Amniotic epithelial cell (primary cell): ENCODE measurements around the gene ADNP2.
A peak's percentile ranks its signal among the peaks of the same experiment; 100 is the strongest.
"Not testable (repeated sequence)": the region's sequence is repeated elsewhere in the genome, so short reads cannot be mapped to it uniquely, and the experiment has no call there.

Experiments used
- DNase-seq: peaks from one replicate; pipeline ENCODE4 v3.0.0-alpha.2; 2010; ENCODE audit warnings: low read depth

Gene ADNP2

DNA sequence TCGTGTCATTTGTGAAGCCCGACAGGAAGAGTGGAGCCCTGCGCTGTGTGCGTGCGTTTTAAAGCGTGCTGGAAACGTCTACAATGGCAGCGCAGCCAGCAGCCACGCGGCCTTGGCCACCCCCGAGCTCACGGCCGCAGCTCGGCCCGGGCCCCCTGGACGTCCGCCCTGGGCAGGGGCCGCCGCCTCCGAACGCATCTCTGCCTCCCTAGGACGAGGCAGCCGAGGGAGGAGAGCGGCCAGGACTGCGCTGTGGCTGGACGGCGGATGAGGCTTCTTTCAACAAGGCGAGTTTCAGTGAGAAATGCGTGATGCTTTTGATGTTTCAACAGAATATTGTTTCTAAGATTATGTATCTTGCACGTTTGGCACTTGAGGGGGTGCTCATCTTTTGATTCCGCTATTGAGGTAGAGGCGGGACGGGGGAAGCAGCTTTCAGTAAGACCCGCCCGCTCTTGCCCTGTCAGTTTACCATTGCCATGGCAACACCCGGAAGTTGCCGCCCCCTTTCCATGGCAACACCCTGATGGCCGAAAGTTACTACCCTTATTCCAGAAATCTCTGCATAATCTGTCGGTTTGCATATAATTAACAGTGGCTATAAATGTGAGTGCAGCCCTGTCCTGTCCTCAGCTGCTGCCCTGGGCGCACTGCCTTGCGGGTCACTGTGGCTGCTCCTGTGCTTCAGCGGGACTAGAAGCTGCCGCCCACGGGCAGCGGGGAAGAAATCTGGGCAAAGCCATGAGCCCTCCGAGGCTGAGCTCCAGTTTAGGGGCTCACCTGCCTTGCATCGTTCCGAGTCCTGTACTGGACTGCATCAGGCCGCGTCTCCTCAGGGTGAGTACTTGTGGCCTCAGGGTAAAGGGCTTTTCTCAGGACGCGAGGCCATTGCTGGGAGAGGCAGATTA is 38.6 kb downstream of the ADNP2 start:
- peak; percentile 63 for DNase-seq

DNA sequence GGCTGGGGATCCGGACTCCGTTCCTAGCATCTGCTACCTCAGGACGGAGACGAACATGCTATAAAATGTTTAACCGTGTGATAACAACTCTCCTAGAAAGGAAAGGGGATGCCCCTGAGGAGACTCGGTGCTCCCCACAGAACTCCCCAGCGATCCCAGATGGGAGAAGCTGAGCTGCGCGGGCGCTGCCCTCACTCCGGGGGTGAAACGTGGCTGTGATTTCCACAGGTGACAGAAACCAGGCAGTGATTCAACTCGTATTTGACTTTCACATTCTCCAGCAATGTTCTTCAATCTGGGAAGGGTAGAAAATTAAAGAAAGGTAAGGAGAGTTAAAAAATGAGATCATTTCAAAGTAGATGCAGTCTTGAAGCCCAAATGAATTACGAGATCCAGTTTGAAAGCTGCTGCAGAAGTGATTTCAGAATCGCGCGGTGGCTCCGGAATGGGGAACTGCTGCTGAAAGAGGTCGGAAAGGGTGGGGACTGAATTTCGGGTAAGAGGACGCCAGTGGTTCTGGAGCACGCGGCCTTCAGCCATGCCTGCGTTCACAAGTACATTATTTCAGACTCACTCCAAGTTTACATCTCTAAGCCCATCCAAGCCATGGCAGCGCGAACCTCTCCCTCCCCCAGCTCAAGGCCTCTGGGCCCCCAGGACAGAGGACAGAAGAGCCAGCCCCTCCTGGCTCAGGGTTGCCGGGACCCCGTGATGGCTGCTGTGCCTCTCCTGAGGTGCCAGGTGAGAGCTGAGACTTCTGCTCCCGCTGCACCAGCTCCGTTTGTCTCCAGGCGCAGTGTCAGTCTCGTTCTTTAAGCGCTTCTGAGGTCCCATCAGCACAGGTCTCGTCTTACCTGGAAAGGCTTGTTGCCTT is 39.5 kb downstream of the ADNP2 start:
- no peak for DNase-seq

DNA sequence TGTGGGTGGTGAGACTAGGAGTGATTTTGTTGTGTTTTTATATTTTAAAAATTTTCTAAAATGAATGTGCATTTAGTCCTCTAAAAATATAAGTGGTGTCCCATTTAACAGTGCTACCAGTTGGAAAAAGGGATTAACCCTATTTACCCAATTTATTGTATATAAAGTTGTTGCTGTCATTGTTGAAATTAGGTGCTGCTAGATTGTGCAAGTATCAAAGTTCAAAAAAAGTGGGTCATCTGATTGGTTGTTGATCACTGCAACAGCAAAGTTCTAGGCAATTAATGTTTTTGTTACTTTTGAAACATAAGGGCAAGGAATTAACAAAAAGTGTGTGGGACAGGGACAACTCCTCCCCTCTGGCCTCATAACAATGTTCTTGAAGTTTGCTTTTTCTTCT is 40.6 kb downstream of the ADNP2 start:
- DNase-seq = no peak

DNA sequence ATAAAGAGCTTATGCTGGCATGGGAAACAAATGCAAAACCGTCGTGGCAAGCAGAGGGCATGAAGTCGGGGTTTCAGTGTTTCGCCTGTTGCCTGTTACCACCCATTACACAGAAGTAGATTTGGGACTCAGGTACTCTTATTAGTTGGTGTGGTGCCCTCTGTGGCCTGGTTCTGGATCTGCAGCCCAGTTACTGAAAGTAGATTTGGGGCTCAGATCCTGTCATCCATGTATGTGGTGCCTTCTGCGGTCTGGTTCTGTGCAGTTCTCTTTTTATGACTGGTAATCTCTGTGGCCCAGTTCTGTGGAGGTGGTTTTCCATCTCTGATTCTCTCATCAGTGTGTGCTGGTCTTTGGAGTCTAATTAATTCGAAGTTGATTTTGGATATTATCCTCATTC is 45.2 kb downstream of the ADNP2 start:
- DNase-seq = peak; percentile 22

DNA sequence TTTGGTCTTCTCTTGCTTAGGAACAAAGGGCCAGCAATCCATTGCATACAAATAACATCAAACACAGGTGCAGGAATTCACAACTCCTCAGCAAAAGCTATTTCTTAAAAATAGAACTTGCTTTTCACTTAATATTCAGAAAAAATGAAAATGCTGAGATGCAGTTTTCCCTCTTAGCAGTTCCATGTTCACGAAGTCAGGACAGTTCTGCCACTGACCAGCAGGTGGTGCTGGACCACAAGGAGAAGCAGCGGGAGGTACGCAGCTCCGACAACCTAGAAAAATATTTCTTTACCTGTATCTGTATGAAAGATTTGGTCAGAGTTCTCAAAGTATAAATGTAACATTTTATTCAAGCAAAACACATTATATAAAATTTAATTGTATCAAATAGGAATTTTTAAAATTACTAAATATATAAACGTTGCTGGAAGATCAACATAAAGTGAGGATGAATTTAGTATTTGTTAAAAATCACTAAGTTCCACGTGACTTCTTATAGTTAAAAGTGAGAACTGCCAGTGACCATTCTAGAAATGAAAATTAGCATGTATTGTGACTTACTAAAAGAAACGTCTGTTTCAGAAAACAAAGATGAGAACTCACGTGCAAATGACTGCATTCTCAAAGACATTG is 48.8 kb downstream of the ADNP2 start:
- peak; percentile 68 for DNase-seq

DNA sequence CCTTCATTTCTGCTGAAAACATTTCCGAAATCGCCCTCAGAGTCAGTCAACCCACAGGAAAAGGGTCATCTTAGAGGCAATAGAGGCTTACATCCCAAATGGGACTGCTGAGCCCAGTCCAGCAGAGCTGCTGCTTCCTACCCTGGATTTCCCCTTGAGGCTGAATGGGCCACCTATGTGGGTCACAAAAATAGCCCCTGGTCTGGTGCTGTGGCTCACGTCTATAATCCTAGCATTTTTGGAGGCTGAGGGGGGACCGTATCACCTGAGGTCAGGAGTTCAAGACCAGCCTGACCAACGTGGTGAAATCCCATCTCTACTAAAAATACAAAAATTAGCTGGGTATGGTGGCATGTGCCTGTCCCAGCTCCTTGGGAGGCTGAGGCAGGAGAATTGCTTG is 49.3 kb downstream of the ADNP2 start:
- DNase-seq = no peak

DNA sequence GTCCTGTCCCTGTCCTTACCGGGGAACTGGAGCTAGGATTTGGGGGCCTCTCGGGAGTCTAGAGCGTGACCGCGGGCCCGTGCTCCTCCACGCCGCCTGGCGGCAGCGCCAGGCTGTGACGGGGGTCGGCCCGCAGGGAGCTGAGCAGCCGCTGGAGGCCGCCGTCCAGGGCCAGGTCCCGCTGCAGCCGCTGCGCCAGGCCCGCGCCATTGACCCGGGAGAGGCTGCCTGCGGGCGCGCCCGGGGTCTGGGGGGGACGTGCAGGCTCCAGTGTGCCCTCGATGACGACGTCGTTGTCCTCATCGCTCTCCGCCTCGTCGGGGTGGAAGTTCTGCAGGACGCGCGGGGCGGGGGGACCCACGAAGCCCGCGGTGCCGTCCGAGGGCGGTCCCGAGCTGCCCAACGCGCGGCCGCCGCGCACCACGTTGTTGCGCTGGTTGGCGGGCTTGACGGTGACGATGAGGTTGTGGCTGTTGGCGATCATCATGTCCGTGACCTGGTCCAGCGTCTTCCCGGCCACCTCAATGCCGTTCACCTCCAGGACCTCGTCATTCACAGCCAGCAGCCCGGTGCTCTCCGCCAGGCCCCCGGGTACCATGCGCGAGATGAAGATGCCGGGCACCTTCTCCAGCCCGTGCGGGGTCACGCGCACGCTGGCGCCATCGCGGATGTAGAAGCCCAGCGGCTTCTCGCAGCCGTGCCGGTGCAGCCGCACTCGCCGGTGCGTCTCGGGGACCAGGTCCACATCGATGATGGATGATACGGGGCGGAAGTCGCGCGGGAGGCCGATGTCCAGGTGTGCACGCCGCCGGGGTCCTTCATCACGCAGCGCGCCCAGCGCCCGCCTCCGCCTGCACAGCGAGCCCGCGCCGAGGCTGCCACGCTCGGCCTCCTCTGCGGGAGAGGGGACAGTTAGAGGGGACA is 50.9 kb downstream of the ADNP2 start:
- no peak for DNase-seq

DNA sequence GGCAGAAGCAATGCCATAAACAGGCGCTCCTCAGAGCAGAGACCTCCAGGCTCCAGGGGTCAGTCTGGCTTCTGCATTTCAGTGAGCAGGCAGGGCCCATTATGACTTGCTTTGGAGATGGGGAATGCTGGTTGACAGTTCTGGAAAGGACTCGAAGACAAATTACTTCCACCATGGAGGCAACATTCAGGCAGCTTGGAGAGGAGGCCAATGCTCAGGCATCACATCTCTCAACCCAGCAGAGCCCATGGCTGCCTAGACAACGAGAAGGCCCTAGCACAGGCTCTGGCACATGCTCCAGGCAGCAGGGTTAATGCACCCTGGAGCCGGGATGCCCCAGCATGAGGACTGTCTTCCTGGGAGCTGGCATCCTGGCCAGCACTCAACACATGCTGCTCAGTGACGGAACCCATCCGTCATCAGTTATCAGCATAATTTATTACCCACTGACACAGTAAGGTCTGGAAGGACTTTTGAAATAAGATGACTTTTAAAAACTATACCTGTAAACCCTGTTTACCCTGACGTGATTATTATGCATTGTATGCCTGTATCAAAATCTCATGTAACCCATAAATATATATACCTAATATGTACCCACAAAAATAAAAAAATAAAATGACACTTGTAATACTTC is 52.8 kb downstream of the ADNP2 start:
- no peak for DNase-seq

DNA sequence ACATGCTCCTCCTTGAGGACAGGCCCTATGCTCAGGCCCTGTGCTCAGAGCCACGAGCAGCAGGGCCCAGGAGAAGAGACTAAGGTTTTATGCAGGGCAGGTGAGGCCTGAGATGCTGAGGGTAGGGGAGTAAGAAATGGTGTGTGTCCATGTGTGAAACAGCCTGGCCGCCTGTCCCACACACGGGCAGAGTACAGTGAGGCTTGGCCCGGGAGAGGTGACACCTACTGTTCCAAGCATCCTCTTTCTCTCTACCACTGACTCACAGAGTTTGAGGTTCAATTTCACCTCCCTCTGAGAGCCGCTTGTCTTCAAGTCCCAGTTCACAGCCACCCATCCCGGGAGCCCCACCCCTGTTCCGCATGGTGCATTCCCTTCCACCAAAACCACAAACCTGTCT is 54.1 kb downstream of the ADNP2 start:
- DNase-seq = no peak

DNA sequence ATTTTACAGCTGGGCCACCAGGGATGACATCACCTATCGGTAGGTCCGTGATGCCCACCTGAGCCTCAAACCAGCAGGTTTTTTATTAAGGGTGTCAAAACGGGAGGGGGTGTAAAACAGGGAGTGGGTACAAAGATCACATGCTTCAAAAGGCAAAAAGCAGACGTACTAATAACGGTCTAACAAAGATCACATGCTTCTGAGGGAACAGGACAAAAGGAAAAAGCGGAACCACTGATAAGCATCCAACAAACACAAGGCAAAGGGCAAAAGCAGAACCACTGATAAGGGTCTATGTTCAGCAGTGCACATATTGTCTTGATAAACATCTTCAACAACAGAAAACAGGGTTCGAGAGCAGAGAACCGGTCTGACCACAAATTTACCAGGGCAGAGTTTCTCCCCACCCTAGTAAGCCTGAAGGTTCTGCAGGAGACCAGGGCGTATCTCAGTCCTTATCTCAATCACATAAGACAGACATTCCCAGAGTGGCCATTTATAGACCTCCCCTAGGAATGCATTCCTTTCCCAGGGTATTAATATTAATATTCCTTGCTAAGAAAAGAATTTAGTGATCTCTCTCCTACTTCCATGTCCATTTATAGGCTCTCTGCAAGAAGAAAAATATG is 55.8 kb downstream of the ADNP2 start:
- DNase-seq = not testable (repeated sequence)

DNA sequence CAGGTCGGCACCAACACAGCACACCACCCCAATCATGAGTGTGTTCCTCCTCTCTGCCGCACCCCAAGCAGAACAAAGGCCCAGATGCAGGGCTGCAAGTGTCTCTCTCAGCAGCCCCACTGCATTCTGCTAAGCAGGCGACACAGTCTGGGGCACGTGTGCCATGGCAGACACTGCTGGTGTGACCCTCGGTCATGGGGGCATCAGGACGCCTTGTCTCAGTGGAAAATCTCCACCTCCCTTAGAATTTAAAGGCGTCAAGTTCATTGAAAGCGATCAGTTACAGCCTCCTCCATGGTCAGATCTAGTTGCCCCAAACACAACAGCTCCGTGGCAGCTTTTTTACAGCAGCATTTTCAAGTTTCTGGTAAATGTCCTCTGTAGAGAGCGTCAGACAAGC is 57.2 kb downstream of the ADNP2 start:
- no peak for DNase-seq

DNA sequence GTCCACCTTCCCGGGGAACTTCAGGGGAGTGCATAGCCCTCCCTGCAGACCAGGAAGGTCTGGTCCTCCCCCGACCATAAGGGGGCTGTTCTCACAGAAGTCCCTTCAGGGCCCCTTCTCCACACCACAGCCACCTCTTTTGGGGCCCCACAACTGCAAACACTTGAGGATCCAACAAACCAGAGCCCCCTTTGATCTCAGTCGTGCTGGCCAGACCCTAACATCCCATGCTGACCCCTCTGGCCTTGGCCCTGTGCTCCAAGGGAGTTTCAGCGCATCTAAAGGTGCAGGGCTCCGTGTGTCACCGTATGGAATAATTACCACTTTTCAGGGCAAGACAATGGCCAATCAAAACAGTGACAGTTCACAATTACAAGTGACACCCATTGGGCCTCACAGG is 57.7 kb downstream of the ADNP2 start:
- DNase-seq = no peak

DNA sequence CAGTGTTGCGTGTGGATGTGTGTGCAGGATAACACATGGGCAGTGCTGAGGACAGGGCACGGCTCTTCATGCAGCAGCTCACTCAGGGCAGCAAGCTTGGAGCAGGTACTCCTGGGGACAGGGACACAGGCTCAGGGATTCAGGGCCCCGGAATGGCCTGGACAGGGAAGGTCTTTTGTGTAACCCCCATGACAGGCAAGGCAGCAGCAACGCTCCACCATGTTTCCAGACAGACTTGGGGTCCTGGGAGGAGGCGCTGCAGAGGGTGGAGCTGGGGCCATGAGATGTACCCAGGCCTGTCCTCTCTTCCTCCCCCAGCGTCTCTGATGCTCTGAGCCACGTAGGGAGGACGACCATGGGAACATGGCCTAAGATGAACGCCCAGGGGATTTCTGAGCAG is 58.3 kb downstream of the ADNP2 start:
- DNase-seq = no peak

DNA sequence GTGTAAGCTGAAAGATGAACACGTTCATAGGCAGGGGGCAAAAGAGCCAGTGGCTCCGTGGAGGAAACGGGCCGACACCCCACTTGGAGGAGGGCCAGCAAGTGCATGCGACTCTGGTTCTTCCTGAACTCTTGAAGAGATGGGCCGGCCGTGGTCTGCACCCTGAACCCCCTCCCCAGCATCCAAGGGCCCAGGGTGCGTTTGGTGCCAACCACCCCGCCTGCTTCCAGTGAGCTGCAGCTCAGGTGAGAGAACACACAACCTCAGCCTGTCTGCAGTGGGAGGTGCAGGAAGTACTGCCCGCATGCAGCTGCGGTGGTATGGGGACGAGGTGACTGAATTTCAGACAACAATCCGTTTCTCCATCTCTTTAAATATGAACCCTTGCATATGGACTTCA is 58.9 kb downstream of the ADNP2 start:
- no peak for DNase-seq

DNA sequence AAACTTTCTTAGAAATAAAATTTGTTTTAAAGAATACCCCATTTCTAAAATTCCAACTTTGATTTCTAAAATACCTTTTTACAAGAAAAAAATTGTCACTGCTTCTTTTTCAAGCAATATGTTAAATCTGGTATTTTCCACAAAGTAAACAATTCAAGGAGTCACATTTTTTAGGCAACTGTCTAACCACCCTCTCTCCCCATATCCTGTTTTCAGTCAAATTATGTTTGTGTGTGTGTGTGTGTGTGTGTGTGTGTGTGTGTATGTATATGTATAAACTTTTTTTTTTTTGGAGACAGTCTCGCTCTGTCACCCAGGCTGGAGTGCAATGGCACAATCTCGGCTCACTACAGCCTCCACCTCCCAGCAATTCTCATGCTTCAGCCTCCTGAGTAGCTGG is 59.3 kb downstream of the ADNP2 start:
- DNase-seq = no peak

DNA sequence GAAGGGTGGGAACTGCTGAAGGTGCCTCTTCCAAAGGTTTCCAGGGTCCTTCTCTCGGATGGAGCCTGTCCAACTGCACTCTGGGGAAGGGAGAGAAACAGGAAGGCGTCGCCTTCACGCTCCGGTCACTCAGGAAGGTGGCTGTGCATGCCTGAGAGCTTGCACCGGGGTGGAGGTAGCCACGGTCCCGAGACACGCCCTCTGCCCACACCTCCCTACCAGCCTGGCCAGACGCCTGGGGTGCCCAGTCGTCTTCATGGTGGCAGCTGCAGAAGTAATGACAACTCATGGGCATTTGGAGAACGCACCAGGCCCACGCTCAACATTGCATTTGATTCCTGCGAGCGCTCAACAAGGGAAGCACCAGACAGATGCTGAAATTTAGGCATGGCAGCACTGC is 59.9 kb downstream of the ADNP2 start:
- DNase-seq = no peak

DNA sequence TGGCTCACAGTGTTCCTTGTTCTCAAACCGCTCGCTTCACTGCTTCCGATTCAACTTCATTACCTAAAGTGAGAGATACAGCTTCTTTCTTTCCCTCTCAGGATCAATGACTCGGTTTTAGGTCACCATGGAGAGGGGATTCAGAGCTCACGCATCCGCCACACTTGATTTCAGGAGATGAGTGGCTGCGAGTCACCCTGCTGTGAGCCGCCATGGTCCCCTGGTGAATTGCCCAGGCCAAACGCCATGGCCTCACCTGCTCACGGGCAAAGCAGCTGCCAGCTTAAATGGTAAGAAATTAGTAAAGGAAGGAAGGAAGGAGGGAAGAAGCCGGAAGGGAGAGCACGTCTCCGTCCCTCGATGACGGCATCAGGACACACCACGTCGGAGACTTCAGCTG is 60.5 kb downstream of the ADNP2 start:
- no peak for DNase-seq

DNA sequence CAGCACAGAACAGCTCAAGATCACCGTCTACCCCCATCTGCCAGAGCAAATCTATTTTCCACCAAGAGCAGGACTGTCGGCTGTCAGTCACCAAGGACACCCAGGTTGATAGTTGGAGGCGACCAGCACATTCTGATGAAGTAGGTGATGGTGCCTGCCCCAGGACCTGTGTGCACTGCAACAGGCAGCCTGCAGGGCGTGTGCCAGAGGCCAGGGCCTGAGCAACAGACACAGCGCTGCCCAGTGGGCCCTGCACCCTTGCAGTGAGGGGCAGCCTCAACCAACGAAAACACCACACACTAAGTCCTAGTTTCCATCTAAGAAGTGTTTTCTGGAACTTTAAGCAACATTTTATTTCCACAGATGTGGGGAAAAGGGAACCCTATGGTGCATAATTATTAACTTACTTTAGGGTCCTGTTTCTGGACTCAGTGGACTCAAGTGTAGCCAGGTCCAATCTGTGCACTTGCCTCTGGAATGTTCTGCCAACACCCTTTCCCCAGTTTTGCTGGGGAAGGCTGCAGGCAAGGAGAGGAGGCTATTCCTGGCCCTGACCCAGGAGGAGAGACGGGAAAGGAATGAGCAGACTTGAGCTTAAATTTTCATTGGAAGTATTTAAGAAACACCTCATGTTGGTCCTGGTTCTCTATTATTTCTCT is 61.5 kb downstream of the ADNP2 start:
- DNase-seq = no peak

DNA sequence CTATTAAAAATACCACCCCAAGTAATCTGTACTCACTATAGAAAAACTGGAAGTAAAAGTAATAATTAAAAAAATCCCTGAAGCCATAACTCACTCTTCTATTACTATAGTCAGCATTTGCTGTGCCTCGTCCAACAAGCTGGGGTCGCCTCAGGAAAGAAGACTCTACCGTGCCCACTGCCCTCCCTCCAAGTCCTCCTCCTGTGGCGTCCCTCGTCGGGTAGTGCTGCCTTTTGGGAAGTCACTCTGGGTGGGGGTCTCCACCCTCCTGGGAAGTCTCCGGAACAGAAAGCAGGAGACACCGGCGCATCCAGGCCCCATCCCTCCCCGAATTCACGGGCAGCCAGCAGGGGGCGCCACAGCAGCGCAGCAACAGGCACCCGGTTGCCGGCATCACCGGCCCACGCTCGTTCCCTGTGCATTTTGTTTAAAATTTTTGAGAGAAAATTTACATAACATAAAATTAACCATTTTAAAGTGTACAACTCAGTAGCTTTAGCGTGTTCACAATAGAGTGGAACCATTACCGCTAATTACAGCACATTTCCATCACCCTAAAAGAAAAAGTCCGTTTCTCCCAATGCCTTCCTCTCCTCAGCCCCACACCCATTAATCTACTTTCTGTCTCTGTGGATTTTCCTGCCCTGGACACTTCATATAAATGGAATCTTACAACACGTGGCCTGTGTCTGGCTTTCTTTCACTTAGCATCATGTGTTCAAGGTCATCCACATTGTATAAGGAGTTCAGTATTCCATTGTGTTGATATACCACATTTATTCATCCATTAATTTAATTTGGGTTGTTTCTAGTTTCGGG is 62.2 kb downstream of the ADNP2 start:
- peak; percentile 90 for DNase-seq
